SW 1271 (cell line): Measurements from ENCODE around the gene HLCS.

Source experiments
- DNase-seq, 2 experiments: peaks; one replicate each; lab custom pipeline; 2025; lab: John Stamatoyannopoulos, UW

The HLCS gene

DNA sequence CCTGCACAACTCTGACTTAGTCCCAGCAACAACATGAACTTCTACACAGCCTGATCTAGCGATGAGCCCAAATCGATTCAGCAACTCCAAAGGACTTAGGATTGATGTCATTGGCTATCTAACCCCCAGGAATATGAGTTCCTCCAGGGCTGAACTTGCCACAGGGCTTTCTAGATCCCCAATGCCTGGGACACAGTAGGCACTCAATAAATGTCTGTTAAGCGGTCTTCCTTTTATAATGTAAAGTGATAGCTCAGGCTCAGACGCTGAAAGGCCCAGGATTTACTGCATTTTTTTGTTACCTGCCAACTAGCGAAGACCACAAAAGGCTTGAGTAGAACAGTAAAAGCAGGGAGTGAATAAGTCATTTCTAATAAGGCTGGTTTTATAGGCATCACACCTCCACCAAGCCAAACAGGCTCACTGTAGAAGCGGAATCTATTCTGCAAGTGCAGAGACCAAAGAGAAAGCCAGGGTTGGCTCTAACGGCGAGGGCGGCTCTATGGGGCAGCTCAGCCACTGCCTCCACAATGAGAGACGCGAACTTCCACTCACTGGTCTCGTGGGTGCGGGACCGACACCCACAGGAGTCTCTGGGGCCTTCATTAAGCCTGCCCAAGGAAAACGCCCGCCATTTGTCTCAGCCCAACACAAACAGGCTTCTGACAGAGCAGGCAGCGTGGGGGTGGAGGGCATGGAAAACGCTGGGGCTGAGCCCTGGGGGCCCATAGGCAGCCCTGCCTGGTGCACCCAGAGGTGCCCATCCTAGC, 52.0 kb downstream of the HLCS start:
- DNase-seq, result no peak

DNA sequence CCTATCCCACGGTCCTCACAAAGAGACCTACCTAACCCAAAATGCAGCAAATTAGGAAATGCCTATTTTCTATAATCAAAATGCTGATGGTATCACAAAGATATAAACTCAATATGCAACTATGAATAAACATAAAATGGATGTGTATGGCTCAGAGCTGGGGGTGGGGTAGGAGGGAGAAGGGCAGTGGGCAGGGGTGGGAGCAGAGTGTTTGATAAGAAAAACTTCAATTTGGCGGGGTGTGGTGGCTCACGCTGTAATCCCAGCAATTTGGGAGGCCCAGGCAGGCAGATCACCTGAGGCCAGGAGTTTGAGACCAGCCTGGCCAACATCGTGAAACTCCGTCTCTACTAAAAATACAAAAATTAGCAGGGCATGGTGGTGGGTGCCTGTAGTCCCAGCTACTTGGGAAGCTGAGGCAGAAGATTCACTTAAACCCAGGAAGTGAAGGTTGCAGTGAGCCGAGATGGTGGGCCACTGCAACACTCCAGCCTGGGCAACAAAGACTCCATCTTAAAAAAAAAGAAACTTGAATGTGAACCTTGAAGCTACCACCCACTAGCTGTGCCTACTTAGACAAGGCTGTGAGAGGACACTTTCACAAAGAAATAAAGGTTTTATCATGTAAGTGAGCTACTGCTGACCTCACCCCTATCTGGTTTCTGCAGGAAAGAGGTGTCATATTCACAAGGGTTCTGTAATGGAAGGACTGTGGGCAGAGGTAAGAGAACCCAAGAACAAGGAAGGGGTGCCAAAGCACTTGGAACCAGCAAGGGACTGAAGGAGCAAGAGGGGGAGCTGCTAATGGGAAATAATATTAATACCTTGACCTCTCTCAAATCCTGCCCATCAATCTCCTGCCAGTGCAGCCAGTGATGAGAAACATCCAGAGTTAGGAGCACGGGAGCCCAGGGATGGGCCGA, 53.0 kb downstream of the HLCS start:
- DNase-seq, result no peak

DNA sequence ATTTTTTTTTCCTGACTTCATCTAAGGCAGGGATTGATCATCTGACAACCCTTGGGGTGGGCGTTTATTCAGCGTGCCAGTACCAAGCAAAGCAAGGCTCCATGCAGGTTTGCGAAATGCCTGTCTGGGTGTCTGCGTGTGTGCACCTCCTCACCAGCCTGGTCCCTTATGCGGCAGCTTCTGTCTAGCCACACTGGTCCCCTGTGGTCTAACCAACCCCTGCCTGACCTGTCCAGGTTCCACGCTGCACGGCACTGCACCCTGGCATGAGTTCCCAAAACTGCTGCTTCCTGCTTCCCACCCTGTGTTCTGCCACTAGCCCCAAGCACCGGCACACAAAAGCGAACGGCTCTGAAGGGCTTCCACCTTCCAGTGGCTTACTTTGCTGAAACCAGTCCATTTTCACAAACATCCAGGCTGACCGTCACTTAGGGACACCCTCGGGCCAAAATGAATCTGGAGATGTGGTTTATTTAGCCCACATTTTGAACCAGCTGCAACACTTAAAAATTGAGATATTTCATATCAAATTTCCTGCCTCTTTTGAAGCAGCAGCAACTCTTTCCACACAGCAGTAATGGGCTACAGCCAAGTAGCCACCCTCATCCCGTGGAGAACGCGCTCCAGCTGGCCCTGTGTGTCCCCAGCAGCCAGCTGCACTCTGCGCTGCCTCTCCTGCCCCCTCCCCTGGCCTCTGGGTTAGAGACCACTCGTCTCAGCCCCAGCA, 55.7 kb downstream of the HLCS start:
- no peak for DNase-seq

DNA sequence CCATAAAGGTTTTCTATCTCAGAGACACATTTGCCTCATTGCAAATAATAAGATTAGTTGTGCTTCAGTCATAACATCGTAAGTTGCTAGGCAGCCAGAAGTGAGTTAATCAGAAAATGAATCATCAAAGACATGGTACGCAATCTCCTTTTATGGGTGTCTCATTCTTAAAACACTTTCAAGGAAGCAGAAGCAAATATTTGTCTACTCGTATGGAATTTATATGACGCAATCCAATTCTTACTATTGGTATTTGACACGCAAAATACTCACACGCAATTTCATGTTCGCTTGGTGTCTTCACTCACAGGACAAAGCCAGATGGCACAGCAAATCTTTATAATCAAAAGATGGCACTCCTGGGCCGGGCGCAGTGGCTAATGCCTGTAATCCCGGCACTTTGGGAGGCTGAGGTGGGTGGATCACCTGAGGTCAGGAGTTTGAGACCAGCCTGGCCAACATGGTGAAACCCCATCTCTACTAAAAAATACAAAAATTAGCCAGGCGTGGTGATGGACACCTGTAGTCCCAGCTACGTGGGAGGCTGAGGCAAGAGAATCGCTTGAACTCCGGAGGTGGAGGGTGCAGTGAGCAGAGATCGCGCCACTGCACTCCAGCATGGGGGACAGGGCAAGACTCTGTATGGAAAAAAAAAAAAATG, 56.4 kb downstream of the HLCS start:
- peak; percentile 27 to 63 for DNase-seq

DNA sequence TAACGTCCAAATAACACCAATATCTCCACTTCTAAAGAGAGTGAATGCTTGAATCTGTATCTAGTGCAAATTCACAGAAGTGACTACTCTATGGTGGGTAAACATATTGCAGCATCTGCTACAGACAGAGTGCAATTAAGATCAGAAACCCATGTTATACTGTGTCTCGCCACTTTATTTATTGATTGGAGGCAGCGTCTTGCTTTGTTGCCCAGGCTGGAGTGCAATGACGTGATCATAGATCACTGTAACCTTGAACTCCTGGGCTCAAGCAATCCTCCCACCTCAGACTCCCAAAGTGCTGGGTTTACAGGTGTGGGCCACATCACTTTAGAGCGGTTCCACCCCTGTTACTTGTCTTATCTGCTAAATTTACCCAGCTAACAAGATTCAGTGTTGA, 57.0 kb downstream of the HLCS start:
- DNase-seq, result no peak

DNA sequence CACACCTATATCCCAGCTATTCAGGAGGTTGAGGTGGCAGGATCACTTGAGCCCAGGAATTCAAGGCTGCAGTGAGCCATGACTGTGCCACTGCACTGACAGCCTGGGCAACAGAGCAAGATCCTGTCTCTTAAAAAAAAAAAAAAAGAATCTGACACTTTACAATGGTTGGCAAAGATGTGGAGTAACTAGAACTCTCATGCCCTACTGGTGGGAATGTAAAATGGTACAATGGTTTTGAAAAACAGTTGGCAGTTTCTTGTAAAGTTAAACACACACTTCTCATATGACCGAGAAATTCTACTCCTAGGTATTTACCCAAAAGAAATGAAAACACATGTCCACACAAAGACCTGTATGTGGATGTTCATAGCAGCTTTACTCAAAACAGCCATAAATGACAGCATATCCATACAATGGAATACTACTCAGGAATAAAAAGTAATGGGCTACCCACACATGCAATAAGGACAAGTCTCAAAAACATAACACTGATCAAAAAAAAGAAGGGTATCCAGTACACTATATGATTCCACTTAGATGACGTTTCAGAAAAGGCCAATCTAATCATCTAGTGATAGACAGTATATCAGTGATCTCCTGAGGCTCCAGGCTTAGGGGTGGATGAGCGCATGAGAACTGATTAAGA, 58.1 kb downstream of the HLCS start:
- DNase-seq, result no peak

DNA sequence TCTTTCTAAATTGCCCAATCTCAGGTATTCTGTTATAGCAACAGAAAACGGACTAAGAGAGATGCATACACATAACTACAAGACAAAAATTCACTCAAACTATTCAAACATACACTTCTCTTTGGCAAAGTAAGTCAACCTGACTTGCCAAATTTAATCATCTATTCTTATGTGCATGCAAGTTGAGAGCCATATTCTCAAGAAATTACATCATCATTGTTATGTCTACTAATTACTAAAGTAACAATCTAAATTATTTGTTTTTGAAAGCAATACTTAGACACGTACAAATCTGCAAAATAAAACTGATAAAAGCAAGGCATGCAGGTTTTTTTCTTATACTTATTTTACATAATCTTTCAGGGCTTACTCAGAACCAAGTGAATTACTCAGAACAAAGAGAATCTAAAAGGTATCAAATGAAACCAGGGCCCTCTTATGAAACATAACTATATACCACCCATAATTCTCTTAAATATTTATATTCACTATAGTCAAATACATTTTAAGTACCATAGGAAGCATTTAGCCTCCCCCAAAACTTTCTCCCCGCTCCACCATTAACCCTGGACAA, 62.3 kb downstream of the HLCS start:
- DNase-seq, result no peak

DNA sequence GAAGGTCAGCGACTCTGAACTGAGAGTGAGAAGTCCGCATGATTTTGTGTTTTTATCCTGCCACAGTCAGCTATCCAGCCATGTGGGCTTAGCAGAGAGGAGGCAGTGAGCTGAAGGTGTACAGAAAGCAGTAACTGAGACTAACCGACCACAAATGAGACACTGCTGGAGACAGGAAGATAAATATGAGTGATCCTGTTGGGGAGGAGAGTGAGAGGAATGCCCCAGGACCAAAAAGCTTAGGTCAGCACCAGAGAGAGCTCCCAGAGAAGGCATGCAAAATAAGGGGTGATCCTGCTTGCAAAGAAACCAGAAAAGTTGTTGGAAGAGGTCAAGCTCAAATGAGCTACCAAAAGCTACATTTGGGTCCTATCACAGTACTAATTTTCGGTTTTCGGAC, 63.7 kb downstream of the HLCS start:
- no peak for DNase-seq

DNA sequence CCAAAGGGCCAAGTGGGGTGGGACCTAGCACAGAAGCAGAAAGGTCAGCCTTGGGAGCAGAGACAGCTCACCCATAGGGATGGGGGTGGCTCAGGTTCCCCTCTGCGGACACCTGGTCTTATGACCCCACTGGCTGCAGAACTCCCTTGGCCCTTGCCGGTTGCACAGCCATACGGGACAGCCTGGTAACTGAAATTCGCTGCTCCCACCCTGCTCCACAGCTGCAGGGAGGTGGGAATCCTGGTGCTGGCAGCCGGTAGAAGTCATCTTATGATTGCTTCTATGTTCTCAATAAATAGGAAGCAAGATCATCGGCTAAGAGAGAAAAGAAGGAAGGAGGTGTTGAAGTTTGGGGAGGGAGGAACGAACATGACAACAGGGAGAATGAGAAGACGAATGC, 64.1 kb downstream of the HLCS start:
- DNase-seq, result no peak

DNA sequence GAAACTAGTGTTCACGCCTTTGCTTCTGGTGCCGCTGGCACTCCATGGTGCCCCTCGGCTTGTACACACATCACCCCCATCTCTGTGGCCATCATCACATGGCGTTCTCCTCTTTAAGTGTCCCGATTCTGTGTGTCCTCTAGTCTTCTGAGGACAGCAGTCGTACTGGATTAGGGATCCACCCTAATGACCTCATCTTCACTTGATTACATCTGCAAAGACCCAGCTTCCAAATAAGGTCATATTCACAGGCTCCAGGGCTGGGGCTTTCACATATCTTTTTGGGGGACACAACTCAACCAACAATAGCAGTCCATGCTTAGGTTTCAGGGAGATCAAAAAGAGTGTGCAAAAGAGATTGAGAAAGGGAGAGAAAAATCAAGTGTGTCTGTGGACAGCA, 64.9 kb downstream of the HLCS start:
- DNase-seq, result no peak

DNA sequence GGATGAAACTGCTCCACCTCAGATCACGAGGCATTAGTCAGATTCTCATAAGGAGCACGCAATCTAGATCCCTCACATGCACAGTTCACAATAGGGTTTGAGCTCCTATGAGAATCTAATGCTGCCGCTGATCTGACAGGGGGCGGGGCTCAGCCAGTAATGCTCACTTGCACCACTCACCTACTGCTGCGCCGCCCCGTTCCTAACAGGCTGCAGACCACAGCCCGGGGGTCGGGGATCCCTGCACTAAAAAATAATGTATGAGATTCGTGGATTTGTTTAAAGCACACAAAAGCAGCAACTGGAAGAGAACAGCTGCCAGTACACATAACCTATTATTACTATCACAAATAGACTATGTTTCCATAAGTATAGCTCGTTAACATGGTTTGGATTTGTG, 72.9 kb downstream of the HLCS start:
- DNase-seq, result no peak

DNA sequence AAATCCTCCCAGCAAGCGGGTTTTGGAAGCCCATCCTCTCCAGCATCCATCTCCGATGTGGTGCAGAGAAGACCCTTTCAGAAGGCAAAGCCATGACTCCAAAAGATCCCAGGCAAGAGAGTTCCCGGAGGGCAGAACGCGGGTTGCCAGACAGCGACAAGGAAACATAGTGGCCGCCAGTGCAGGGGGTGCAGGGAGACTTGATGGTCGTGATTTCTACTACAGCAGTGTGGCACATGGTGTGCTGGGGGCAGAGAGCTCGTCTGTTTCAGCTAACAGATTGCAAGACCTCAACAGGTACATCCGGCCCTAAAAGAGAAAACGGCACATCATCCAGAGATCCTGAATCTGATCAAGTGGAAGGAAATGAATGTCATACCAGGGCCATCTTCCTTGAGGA, 74.3 kb downstream of the HLCS start:
- no peak for DNase-seq

DNA sequence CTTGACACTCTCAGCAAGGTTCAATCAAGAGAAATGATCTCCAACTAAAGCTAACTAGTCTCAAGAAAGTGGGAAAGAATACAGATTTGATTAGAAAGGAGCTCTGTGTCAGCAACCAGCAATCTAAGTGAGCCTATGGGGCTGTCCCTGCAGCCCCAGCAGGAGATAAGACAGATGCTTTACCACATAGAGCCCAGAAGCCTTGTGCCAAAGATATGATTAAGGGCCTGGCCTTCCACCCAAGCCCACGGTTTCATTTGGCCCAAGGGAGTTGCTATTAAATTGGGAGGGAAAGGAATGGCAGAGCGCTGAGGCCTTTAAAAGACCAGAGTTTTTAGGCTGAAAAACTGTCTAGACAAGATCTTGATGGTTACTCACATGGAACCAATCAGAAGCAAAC, 74.8 kb downstream of the HLCS start:
- DNase-seq, result no peak

DNA sequence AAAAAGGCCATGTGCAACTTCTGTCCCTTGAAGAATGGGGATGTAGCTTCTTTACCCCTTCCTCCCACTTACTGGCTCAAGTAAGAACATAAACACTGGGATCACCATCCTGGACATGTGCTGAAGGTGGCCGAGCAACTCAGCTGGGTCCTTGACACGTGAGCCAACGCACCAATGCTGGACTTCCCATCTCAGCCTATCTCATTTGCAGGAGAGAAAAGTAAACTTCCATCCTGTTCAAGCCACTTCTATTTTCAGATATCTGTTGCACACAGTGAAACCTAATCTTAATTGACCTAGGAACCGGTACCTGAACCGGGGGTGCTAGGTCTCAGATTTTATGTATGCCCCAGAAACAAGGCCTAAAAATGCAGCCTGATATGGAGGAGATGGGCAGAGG, 75.3 kb downstream of the HLCS start:
- DNase-seq, result no peak

DNA sequence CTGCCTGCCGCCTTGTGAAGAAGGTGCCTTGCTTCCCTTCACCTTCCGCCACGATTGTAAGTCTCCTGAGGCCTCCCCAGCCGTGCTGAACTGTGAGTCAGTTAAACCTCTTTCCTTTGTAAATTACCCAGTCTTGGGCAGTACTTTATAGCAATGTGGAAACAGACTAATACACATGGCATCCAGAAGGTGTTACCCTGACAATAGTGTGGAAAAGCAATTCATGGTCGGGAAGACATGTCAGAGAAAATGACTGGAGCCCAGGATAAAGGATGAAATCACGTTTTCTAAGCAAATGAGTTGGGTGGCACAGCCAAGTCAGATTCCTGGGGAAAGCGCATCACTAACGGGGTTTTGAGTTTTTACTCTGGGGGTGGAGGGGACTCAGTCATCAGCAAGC, 76.4 kb downstream of the HLCS start:
- no peak for DNase-seq

DNA sequence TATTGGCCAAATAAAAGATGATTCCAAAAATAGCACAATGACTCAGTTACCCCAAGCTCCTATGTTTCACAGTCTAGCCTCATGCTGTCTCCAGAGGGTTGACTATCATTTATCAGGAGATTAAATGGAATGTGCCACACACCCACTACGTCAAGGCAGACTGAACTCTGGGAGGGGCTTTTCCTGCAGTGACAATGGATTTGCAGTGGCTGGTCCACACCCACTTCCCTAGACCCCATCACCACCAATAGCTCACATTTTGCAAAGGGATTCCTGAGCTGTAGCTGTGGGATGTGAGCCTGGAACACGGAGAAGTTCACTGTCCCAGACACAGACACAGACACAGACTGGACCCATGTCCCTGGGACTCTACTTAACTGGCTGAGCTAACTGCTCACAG, 77.1 kb downstream of the HLCS start:
- DNase-seq, result no peak

DNA sequence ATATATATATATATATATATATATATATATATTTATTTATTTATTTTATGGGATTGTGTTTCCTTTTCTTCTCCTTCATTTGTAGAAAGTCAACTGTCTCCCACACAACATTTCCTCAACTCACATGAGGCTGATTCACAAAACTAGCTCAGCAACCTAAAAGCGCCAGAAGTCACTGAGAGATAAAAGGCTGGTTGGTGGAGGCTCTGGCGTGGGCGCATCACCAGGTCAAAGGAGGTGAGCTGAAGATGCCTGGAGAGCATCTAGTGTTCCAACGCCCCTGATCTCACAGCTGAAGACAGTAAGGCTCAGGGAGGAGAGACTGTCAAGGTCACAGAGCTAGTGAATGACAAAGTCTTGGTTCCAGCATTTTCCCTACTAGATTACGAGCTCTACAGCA, 78.0 kb downstream of the HLCS start:
- no peak for DNase-seq

DNA sequence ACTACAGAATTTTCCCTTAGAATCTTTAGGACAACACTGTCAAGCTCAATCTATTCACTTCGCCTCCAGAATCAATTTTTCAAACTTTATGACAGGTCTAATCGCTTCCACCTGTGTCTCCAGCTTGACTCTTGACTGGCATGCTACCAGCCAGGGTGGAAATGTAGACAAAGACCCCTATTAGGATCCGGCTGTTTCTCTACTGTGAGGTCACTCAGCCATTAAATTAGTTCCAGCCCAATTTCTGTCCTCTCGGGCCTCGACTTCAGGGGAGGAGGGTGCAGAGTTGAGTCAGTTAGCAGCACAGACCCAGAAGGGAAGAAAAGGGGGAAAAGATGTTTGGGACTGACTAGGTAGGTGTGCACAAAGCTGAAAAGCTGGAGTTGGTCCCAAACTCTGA, 78.5 kb downstream of the HLCS start:
- DNase-seq, result no peak

DNA sequence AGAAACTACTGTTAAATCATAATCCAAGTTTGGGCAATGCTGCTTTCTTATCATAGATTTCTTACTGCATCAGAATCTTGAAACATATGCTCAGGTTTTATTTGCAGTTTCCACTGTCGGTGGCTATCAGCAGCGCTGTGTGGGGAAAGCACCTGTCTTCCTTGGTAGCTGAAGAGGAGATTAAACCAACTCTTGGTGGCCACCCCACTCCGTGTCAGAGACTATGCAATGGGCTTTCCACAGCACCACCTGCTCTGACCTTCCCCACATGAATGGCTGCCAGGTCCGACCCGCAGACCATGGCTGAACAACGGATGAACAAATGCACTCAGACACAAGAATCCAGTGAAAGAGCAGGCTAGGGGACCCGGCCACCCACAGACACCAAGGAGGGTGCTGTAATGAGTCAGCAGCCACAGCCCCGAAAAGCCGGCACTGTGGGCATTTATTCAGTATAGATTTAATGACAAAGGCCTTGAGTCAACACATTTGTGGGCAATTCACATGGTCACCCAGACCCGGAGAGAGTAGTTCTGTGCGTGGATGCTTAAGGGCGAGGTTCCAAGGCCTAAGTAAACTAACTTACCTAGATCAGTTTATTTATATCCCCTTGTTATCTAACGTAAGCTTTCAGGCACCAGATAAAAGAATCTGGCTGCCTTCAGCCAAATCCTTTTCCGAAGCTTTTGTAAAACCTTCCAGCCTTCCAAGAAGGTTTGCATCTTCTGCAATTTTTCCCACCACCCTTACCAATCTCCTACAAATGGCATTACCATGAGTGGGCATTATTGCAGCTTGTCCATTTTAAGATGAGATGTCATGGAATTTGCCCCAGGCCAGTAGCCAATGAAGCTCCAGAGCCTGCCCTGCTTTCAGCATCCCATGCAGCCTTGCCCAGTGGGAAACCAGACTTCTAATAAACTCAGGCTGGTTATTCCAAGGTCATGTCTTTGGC, 82.7 kb downstream of the HLCS start:
- DNase-seq, result no peak

DNA sequence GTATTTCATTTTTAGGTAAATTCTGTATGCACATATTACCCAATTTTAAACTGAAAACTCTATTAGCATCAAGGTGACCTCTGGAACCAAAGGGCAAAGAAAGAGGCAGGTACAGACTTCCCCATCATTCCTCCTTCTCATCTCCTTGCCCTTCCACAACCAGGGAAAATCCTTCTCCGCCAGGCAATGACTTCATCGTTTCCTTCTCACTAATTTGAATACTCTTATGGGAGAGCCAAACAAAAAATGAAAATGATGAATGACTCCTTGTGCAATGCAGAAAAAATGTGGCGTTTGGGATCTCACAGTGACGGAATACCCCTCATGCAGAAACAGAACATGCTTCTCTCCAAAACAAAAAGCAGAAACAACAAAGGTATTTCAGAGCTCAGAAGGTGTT, 83.7 kb downstream of the HLCS start:
- DNase-seq, result no peak
